ENCODE data around the gene DIAPH2.

GRCh38 chrX:97372001-97372766, 687.5 kb downstream of the DIAPH2 start:
- TF ChIP-seq, protein P1, sequence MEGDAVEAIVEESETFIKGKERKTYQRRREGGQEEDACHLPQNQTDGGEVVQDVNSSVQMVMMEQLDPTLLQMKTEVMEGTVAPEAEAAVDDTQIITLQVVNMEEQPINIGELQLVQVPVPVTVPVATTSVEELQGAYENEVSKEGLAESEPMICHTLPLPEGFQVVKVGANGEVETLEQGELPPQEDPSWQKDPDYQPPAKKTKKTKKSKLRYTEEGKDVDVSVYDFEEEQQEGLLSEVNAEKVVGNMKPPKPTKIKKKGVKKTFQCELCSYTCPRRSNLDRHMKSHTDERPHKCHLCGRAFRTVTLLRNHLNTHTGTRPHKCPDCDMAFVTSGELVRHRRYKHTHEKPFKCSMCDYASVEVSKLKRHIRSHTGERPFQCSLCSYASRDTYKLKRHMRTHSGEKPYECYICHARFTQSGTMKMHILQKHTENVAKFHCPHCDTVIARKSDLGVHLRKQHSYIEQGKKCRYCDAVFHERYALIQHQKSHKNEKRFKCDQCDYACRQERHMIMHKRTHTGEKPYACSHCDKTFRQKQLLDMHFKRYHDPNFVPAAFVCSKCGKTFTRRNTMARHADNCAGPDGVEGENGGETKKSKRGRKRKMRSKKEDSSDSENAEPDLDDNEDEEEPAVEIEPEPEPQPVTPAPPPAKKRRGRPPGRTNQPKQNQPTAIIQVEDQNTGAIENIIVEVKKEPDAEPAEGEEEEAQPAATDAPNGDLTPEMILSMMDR (IDR thresholded peaks at IDR 0.05; ENCODE audit: low read depth, low read length, poor library complexity, severe bottlenecking), result no peak
- no peak for TF ChIP-seq EZH2phosphoT487 (IDR thresholded peaks at IDR 0.05; ENCODE audit: borderline replicate concordance, low read length)

All from DOHH2 (cell line).